ENCODE measurements around the gene FIGLA.

The FIGLA gene

GRCh38 chr2:70795164-70795995 lies 4.9 kb upstream of the FIGLA start:
- no peak for TF ChIP-seq CTCF (IDR thresholded peaks at IDR 0.05)

GRCh38 chr2:70793450-70793849 lies 3.0 kb upstream of the FIGLA start:
- TF ChIP-seq CTCF (IDR thresholded peaks at IDR 0.05) = no peak

DNA sequence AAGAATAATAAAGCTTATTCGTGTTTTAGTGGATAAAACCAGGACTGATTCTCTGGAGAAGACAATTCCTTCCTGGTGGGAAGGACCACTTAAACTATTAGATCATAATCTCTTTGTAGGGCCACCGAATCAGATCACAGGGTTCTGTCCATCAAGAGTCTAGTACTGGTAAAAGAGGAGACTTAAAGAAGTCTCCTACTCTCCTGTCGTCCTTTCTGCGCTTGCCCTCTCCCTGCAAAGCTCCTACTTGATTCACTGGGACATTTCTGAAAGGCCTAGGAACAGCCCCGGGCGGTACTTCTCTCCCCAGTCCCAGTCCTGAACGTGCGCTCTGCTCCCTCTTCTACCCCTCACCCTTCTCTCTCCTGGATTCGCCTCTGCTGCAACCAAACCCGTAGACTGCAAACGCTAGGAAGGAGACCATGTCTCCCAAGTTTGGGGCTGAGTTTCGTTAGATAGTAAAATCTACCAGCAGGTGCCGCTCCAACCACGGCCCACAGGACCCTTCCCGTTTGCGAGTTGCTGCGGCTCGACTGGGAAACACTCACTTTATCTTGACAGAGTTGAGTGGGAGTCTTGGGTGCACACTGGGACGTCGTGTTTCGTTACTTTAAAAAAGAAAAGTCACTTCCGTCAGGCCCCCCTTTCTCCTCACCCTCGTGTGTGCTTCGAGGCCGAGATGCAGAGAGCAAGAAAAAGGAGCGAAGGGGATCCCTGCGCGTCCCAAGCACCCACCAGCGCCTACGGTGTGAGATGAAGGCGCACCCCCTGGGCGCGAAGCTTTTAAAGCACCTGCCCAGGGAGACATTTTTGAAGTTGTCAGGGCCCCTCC lies 923 bp downstream of the FIGLA start:
- TF ChIP-seq CTCF (IDR thresholded peaks at IDR 0.05) = peak; percentile 55

DNA sequence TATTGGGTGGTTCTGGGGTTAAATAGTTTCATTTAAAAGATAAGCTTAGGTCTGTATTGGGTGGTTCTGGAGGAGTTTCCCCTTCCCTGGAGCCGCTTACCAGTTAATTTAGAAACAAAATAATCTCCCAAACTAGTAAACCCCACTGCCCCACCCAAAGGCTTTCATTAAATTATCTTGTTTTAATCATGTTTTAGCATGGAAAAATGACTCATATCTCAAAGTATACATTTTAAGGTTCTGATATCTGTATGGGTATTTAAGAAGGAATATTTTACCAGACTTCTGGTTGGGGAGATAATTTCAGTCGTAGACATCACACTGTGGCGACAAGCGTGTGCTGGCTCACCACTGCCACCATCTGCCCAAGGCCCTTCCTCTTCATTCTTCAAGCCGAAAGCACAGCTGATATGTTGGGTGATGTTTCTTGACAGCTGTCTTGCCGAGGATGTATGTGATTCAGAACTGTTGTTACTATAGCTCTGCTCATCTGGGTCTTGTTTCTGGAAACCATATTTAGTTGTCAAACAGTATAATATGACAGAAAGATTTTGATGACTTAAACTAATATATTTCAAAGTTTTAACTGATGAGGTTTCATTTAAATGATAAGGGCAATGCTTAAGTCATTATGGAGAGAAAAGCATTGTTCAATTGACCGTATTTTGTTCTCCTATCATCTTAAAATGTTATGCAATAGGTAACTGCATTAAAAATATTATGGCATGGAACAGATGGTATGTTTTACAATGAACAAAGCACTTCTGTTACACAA lies 5.1 kb downstream of the FIGLA start:
- TF ChIP-seq CTCF (IDR thresholded peaks at IDR 0.05) = peak; percentile 46; the same call in 1 of the 2 replicates

GRCh38 chr2:70784320-70784719 lies 6.1 kb downstream of the FIGLA start:
- TF ChIP-seq CTCF (IDR thresholded peaks at IDR 0.05) = no peak

- no peak for TF ChIP-seq CTCF (IDR thresholded peaks at IDR 0.05)
These were observed 10.4 kb downstream of the FIGLA start for GRCh38 chr2:70779911-70780545.

- TF ChIP-seq CTCF (IDR thresholded peaks at IDR 0.05) = no peak
These were observed 11.0 kb downstream of the FIGLA start for GRCh38 chr2:70779491-70779890.
